ENCODE measurements around the gene FGFBP3. TPM values are rescaled to one million over a fixed set of nuclear protein-coding genes. Genes with fewer than 3 reads are reported as not detected.
A peak's percentile ranks its signal among the peaks of the same experiment; 100 is the strongest.

FGFBP3 gene
- total and polyA plus RNA-seq, 2 of the 4 experiments (the other 2 are of a cell fraction): under 0.01 to 0.36 TPM

- no peak overlapping the region for H2BK20ac ChIP-seq (ENCODE audit: low read depth, low read length)
- no peaks in the 10 kb centered on the region; the same call in 1 of the 2 replicates for H3K9me1 ChIP-seq (ENCODE audit: insufficient read depth, low read length)
- H3K4me2 ChIP-seq (ENCODE audit: low read depth, low read length): peak overlapping the region; percentile 6; the same call in 1 of the 2 replicates
- H3K14ac ChIP-seq (replicated peaks; ENCODE audit: low read depth, low read length): no peak overlapping the region
- in situ Hi-C loops (cut with MboI; ENCODE audit: low sequenced_read_pairs) (no loop called here), dilution Hi-C loops (cut with HindIII; ENCODE audit: low sequenced_read_pairs, unreplicated experiment) (no loop called here), intact Hi-C loops (cut with micrococcal nuclease) (no loop called here)
- no peak overlapping the region for H4K91ac ChIP-seq (ENCODE audit: insufficient read depth, low read depth, low read length)
- CTCF ChIA-PET: no interaction called here
- H2AK5ac ChIP-seq (ENCODE audit: low read depth, low read length): no peak overlapping the region
- no peak overlapping the region for H2BK15ac ChIP-seq (ENCODE audit: low read depth, low read length)
- no peak overlapping the region for H2BK120ac ChIP-seq (ENCODE audit: low read depth, low read length)
- H4K8ac ChIP-seq (ENCODE audit: low read depth in 2 of 2, low read length in 2 of 2): peak overlapping the region in 1 of 2 experiments; percentile 7; a peak in 1 of 4 replicates
- no peaks in the 10 kb centered on the region for H3K4me1 ChIP-seq (ENCODE audit: control insufficient read depth, insufficient read depth, low read length)
- H2AK9ac ChIP-seq (replicated peaks; ENCODE audit: low read depth, low read length, poor library complexity): no peak overlapping the region
- POLR2A ChIA-PET (ENCODE audit: unreplicated experiment): no interaction called here
- H4K5ac ChIP-seq (ENCODE audit: low read depth, low read length): no peak overlapping the region; the same call in 1 of the 2 replicates
- H2BK5ac ChIP-seq (ENCODE audit: low read depth, low read length, poor library complexity, severe bottlenecking): no peak overlapping the region
- no peaks in the 10 kb centered on the region; the same call in 1 of the 2 replicates for H3K27me3 ChIP-seq (ENCODE audit: control insufficient read depth, insufficient read depth, low read length)
- 54% methylated on average over 5 of the region's 20 CpGs; no CpG with 5 or more reads in 1 of the 2 experiments for WGBS, 2 experiments (ENCODE audit: extremely low coverage in 2 of 2, insufficient read length in 1 of 2)
- H2AFZ ChIP-seq (replicated peaks; ENCODE audit: low read length, poor library complexity): peak overlapping the region; percentile 60
- no peak overlapping the region for H3K4ac ChIP-seq (ENCODE audit: low read depth, low read length)
- peak; percentile 41 for DNase-seq
- no TSS peak for BruUV-seq (replicated peaks)
- H3K9me3 ChIP-seq (ENCODE audit: control insufficient read depth, insufficient read depth, low read length): no peaks in the 10 kb centered on the region; the same call in 1 of the 2 replicates
- H3K23ac ChIP-seq (ENCODE audit: low read depth, low read length): peak overlapping the region; percentile 21; the same call in 1 of the 2 replicates
- no peaks in the 10 kb centered on the region for H3K79me1 ChIP-seq (ENCODE audit: low read depth in 1 of 2, low read length in 2 of 2)
- no peak overlapping the region for H3K9ac ChIP-seq (ENCODE audit: low read depth, low read length)
- no peak overlapping the region for H3K4me3 ChIP-seq (ENCODE audit: insufficient read depth, low read depth, low read length)
- no peak overlapping the region for H3K18ac ChIP-seq (ENCODE audit: low read depth, low read length)
- no peak overlapping the region for H3K27ac ChIP-seq (ENCODE audit: insufficient read depth, low read length)
- H3K36me3 ChIP-seq (ENCODE audit: control insufficient read depth, insufficient read depth, low read length): no peaks in the 10 kb centered on the region
- TF ChIP-seq NFE2L2 (IDR thresholded peaks at IDR 0.05; ENCODE audit: low read depth, low read length) (no peak), MAFK (IDR thresholded peaks at IDR 0.05; ENCODE audit: low read depth, low read length) (peak; percentile 47; the same call in 1 of the 2 replicates)
- H4K20me1 ChIP-seq (ENCODE audit: insufficient read depth, low read length): no peaks in the 10 kb centered on the region
- no peak overlapping the region for H3K56ac ChIP-seq (ENCODE audit: extremely low read depth, insufficient read depth, low read length)
- ATAC-seq (ENCODE audit: low read depth): no peak
Observed at GRCh38 chr10:91883549-91884444, 25.5 kb downstream of the FGFBP3 start.

All from IMR-90 (cell line).